CD4-positive, alpha-beta T cell (primary cell): ENCODE data around the gene ERICH2. TPM values are rescaled to one million over a fixed set of nuclear protein-coding genes. Genes with fewer than 3 reads are reported as not detected.

Experiments
- ATAC-seq: fragments of 200-7000 bp; cut with Tn5 transposase; one replicate; pipeline ENCODE4 v1.10.0; 2022; ENCODE audit warnings: mild to moderate bottlenecking; ENCODE audit not compliant: poor library complexity
- CTCF ChIA-PET: fragments of 350-600 bp; sonication (Branson Sonifier 250); formaldehyde crosslinking; loops from one replicate; lab custom pipeline; 2021; ENCODE audit warnings: antibody characterized with exemption, inconsistent platforms; lab: Charles Lee
- POLR2A ChIA-PET: fragments of 350-600 bp; sonication (Branson Sonifier 250); formaldehyde crosslinking; loops from one replicate; lab custom pipeline; 2021; ENCODE audit warnings: antibody characterized with exemption, inconsistent platforms; lab: Charles Lee
- DNase-seq, 14 experiments: peaks; one replicate each; pipeline ENCODE4 v3.0.0-alpha.2; 2013 to 2020; ENCODE audit warnings: mixed read lengths in 2 of 14
- H3K27ac ChIP-seq, 2 donors: one replicate each; pipeline versions ENCODE4 v1.5.1 to v1.7.0; 2013; ENCODE audit warnings: low read length in 2 of 2, low read depth in 1 of 2, mild to moderate bottlenecking in 1 of 2
- H3K27me3 ChIP-seq, 2 experiments: 1 replicate in 1 of 2; 2 replicates in 1 of 2; pipeline versions ENCODE4 v1.6.1 to v1.7.0; 2013; ENCODE audit warnings: low read length in 2 of 2, control low read depth in 1 of 2, mild to moderate bottlenecking in 1 of 2, moderate library complexity in 1 of 2; ENCODE audit not compliant: insufficient read depth in 2 of 2, control insufficient read depth in 1 of 2
- H3K36me3 ChIP-seq: one replicate; pipeline ENCODE4 v1.6.1; 2013; ENCODE audit warnings: low read length, control low read depth; ENCODE audit not compliant: insufficient read depth
- H3K4me1 ChIP-seq: one replicate; pipeline ENCODE4 v1.6.1; 2013; ENCODE audit warnings: low read length, control low read depth; ENCODE audit not compliant: insufficient read depth
- H3K4me3 ChIP-seq: one replicate; pipeline ENCODE4 v1.5.1; 2013; ENCODE audit warnings: mild to moderate bottlenecking, low read length, moderate library complexity
- H3K9me3 ChIP-seq, 2 experiments: 1 replicate in 1 of 2; 2 replicates in 1 of 2; pipeline versions ENCODE4 v1.6.1 to v1.7.0; 2013; ENCODE audit warnings: low read length in 2 of 2, mild to moderate bottlenecking in 2 of 2, control low read depth in 1 of 2, moderate library complexity in 1 of 2; ENCODE audit not compliant: control insufficient read depth in 1 of 2, insufficient read depth in 1 of 2
- H3K27ac Mint-ChIP-seq: one replicate; pipeline ENCODE4 v1.8.0; 2020; ENCODE audit warnings: mixed read lengths
- H3K27me3 Mint-ChIP-seq: one replicate; pipeline ENCODE4 v1.8.0; 2021; ENCODE audit warnings: mixed read lengths
- H3K36me3 Mint-ChIP-seq: one replicate; pipeline ENCODE4 v1.8.0; 2021; ENCODE audit warnings: low read depth, mixed read lengths
- H3K4me1 Mint-ChIP-seq: one replicate; pipeline ENCODE4 v1.8.0; 2021; ENCODE audit warnings: low read depth, mixed read lengths
- H3K4me3 Mint-ChIP-seq: one replicate; pipeline ENCODE4 v1.8.0; 2020; ENCODE audit warnings: mild to moderate bottlenecking, mixed read lengths
- H3K9me3 Mint-ChIP-seq: one replicate; pipeline ENCODE4 v1.8.0; 2020; ENCODE audit warnings: mixed read lengths
- intact Hi-C, 2 experiments: fragments of 100-400 bp; cut with DNase I in 1 of 2; cut with micrococcal nuclease in 1 of 2; formaldehyde crosslinking; loops; one replicate each; pipeline versions ENCODE4 v1.15.1 to v1.9.0; 2023 to 2025; cut with DNase I, micrococcal nuclease
- total RNA-seq, 174 experiments: library from RNA in 2 of 174; stranded (reverse) in 2 of 174; gene quantifications; one replicate each; pipeline ENCODE4 v1.2.3 and lab custom pipeline; 2021 to 2026
- TF ChIP-seq, protein P1 (sequence below): fragments of 200-600 bp; IDR thresholded peaks from one replicate; pipeline ENCODE4 v1.8.0; 2022; ENCODE audit warnings: antibody characterized with exemption, mild to moderate bottlenecking

The ERICH2 gene
- total RNA-seq, 2 experiments from 2014 or later, result not detected

DNA sequence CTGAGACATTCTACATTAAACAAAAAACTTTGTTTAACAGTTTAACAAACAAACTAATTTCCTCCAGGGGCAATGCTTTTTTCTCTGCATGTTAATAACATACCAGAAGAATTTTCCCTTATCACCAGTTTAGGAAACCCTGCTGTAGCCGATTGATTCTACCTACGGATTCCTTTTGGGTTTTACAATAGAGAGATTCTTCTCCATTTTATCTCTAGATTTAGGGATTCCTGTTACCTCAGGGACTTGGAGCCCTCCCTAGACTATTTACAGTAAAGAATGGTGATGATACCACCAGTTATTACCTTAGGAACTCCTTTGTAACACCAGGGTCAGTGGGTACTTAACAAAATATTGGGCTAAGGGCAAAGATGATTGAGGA, 5.3 kb upstream of the ERICH2 start:
- peaks cover 0 to 2% of the 10 kb centered on the region in 2 experiments for H3K27me3 ChIP-seq
- Mint-ChIP-seq H3K4me3 (no peak overlapping the region), H3K36me3 (no peaks in the 10 kb centered on the region), H3K27ac (no peak overlapping the region), H3K9me3 (no peaks in the 10 kb centered on the region), H3K27me3 (no peaks in the 10 kb centered on the region), H3K4me1 (peaks cover 19% of the 10 kb centered on the region)
- POLR2A ChIA-PET, result no interaction called here
- TF ChIP-seq, protein P1, sequence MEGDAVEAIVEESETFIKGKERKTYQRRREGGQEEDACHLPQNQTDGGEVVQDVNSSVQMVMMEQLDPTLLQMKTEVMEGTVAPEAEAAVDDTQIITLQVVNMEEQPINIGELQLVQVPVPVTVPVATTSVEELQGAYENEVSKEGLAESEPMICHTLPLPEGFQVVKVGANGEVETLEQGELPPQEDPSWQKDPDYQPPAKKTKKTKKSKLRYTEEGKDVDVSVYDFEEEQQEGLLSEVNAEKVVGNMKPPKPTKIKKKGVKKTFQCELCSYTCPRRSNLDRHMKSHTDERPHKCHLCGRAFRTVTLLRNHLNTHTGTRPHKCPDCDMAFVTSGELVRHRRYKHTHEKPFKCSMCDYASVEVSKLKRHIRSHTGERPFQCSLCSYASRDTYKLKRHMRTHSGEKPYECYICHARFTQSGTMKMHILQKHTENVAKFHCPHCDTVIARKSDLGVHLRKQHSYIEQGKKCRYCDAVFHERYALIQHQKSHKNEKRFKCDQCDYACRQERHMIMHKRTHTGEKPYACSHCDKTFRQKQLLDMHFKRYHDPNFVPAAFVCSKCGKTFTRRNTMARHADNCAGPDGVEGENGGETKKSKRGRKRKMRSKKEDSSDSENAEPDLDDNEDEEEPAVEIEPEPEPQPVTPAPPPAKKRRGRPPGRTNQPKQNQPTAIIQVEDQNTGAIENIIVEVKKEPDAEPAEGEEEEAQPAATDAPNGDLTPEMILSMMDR, result no peak
- H3K4me3 ChIP-seq, result no peak overlapping the region
- DNase-seq, result no peak
- no peaks in the 10 kb centered on the region for H3K9me3 ChIP-seq
- intact Hi-C loops, result no loop called here
- H3K36me3 ChIP-seq, result no peaks in the 10 kb centered on the region
- CTCF ChIA-PET, result no interaction called here
- peaks cover under 1% of the 10 kb centered on the region for H3K4me1 ChIP-seq
- H3K27ac ChIP-seq, result no peak overlapping the region
- no peak for ATAC-seq

DNA sequence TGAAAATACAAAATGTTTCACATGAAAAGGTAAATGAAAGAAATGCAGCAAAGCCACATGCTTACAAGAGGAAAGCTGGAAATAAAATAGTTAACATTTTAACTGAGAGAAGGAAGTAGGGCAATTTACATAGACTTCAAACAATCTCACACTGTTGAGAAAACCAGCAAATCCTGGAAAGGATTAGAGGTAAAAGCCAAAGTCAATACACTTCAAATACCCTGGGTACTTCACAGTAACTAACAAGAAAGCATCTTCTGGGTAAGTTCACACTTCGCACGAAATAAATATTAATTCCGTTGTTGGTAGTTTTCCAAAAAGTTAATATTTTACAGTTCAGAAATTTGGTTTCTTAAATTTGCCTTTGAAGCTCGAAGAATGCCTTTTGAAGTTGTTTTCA, 3.5 kb upstream of the ERICH2 start:
- TF ChIP-seq, protein P1, result no peak
- Histone ChIP-seq H3K4me3 (no peak overlapping the region), H3K9me3 (peaks cover 0 to 4% of the 10 kb centered on the region in 2 experiments), H3K36me3 (no peaks in the 10 kb centered on the region), H3K4me1 (peaks cover 14% of the 10 kb centered on the region), H3K27ac (no peak overlapping the region), H3K27me3 (peaks cover 0 to 1% of the 10 kb centered on the region in 2 experiments)
- no peak for DNase-seq
- Mint-ChIP-seq H3K27ac (no peak overlapping the region), H3K36me3 (no peaks in the 10 kb centered on the region), H3K4me3 (peak overlapping the region; percentile 25), H3K27me3 (no peaks in the 10 kb centered on the region), H3K4me1 (peaks cover 31% of the 10 kb centered on the region), H3K9me3 (no peaks in the 10 kb centered on the region)
- CTCF ChIA-PET, result no interaction called here
- ATAC-seq, result no peak
- intact Hi-C loops, result no loop called here
- POLR2A ChIA-PET, result no interaction called here

DNA sequence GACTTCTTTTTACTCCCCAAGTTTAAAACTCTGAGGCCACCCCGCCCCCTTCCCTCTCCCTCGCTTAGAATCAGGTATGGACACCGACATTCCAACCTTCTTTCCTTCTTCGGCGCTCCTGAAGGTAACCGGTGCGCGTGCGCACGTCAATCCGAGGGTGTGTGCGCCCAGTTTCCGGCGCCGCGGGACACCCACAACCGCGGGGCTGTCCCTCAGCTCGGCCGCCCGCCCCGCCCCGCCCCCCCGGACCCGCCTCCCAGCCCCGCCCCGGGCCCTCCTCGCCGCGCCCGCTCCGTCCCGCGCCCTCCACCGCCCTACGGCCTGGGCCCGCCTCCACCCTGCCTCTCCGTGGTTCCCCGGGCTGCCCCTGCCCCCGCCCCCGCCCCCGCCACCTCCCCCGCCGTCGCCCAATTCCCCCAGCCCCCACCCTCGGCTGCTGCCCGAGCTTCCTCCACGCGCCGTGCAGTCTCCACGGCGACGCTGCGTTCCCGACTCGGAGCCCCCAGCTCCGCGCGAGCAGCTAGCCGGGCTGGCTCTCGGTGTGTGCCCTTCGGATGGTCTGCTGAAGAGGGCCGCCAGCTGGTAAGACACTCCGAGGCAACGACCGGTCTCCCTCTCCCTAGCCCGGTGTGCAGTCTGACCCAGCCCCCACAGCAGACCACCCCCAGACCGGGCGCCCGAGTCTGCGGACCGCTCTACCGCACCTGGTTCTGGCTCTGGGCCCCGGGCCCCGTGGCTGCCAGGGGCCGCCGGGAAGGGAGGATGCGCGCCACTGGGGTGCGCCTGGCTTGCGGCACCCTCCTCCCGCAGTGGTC, 635 bp downstream of the ERICH2 start:
- H3K27ac ChIP-seq, result no peak overlapping the region
- peak overlapping the region; percentile 76 for H3K4me3 ChIP-seq
- Mint-ChIP-seq H3K27me3 (peaks cover 5% of the 10 kb centered on the region), H3K27ac (no peak overlapping the region), H3K9me3 (no peaks in the 10 kb centered on the region), H3K4me3 (peak overlapping the region; percentile 88), H3K36me3 (no peaks in the 10 kb centered on the region), H3K4me1 (peaks cover 33% of the 10 kb centered on the region)
- H3K4me1 ChIP-seq, result peaks cover 14% of the 10 kb centered on the region
- TF ChIP-seq, protein P1, result no peak
- ATAC-seq (peak; percentile 80), DNase-seq (peak; percentile 14 to 85 (median 50))
- no peaks in the 10 kb centered on the region for H3K36me3 ChIP-seq
- intact Hi-C loops, result loop anchor here in 1 of 2 experiments (5.0 to 10.0 kb wide), 2 partner anchors 116 to 161 kb away; no protein-coding TSS in a partner anchor
- CTCF ChIA-PET, result no interaction called here
- H3K9me3 ChIP-seq, result peaks cover 0 to 4% of the 10 kb centered on the region in 2 experiments
- POLR2A ChIA-PET, result interaction anchor here (0.5 to 1.4 kb wide), 4 partner anchors 8 to 670 kb away, joined by 3 to 5 read pairs (median 3); no protein-coding TSS in a partner anchor
- H3K27me3 ChIP-seq, result no peaks in the 10 kb centered on the region
